Fibroblast of the aortic adventitia (primary cell): Measurements from ENCODE around the gene SMURF2. TPM values are rescaled to one million over a fixed set of nuclear protein-coding genes. Genes with fewer than 3 reads are reported as not detected.
A peak's percentile ranks its signal among the peaks of the same experiment; 100 is the strongest.

Experiments used
- DNase-seq: peaks from one replicate; pipeline ENCODE4 v3.0.0-alpha.2; 2010; ENCODE audit warnings: low read depth
- H3K4me3 ChIP-seq: 2 replicates; pipeline ENCODE4 v1.5.1; 2011; ENCODE audit warnings: low read depth, mild to moderate bottlenecking, control low read depth, low read length, moderate library complexity
- total RNA-seq: library from RNA; depleted of rRNA; stranded (reverse); fragments of >200 nt; gene quantifications from 2 replicates; pipeline ENCODE4 v1.2.3, GENCODE V29; 2012; ENCODE audit warnings: low replicate concordance
- TF ChIP-seq, protein P1 (sequence below): IDR thresholded peaks from 2 replicates; pipeline ENCODE4 v1.5.1; 2011; ENCODE audit warnings: mild to moderate bottlenecking, low read length, control low read depth, inconsistent platforms; ENCODE audit not compliant: insufficient read depth

The SMURF2 gene
- total RNA-seq, 1 donor, result 90.9 TPM

DNA sequence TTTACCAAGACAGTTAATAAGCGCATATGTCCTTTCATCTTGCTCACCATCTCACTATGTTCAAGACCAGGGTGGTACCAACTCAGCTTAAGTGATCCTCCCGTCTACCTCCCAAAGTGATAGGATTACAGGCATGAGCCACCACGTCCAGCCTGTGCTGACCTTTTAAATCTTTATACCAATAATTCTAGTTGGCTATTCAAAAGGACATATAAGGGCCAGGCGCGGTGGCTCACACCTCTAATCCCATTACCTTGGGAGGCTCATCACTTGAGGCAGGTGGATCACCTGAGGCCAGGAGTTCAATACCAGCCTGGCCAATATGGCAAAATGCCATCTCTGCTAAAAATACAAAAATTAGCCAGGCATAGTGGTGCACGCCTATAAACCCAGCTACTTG, 152.9 kb downstream of the SMURF2 start:
- TF ChIP-seq, protein P1, sequence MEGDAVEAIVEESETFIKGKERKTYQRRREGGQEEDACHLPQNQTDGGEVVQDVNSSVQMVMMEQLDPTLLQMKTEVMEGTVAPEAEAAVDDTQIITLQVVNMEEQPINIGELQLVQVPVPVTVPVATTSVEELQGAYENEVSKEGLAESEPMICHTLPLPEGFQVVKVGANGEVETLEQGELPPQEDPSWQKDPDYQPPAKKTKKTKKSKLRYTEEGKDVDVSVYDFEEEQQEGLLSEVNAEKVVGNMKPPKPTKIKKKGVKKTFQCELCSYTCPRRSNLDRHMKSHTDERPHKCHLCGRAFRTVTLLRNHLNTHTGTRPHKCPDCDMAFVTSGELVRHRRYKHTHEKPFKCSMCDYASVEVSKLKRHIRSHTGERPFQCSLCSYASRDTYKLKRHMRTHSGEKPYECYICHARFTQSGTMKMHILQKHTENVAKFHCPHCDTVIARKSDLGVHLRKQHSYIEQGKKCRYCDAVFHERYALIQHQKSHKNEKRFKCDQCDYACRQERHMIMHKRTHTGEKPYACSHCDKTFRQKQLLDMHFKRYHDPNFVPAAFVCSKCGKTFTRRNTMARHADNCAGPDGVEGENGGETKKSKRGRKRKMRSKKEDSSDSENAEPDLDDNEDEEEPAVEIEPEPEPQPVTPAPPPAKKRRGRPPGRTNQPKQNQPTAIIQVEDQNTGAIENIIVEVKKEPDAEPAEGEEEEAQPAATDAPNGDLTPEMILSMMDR, result no peak
- no peak overlapping the region for H3K4me3 ChIP-seq
- no peak for DNase-seq

DNA sequence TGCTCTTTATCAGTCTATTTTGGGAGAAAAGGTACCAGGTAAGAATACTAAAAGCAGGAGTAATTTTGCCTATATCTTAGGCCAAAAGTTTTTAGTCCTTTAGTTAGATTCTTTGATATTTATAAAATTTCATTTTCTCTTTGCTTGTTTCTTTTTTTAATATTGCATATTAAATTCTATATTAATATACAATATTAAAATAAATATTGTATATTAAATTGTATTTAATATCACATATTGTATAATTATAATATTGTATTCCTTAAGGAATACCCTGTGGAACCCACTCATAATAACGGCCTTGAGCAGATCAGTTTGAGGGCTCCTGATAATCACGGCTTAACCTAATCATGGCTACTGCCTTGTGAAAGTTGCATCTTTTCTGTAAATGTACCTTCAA, 153.4 kb downstream of the SMURF2 start:
- peak overlapping the region; percentile 98 for H3K4me3 ChIP-seq
- TF ChIP-seq, protein P1, result no peak
- no peak for DNase-seq

- TF ChIP-seq, protein P1, result peak; percentile 62
- DNase-seq, result peak; percentile 76
- H3K4me3 ChIP-seq, result peak overlapping the region; percentile 98
These were observed 154.7 kb downstream of the SMURF2 start for GRCh38 chr17:64507413-64507782.

GRCh38 chr17:64506576-64507412, 155.3 kb downstream of the SMURF2 start, which contains the start of gene CEP95:
Gene CEP95 (plus strand): TSS chr17:64506977. CDS start chr17:64507098, 121 bp downstream.
- TF ChIP-seq, protein P1, result no peak
- H3K4me3 ChIP-seq, result peak within 1 kb of the TSS; percentile 98
- peak; percentile 99 for DNase-seq

DNA sequence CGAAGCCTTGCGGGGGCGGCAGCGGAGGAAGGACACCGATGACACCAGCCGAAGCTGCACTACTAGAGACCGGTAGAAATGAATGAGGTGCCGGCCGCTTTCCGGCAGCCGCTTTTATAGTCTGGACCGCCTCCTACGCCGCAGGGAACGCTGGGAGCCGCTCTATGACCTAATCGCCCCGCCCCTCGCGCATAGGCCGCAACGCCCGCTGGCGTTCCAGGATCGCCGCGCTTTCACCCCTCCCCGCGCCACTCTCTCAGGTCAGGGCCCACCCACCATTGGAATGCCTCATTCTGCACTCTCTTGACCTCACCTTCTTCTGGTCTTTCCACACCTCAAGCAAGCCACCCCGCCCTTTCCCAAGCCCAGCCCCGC, 155.9 kb downstream of the SMURF2 start, which contains the start of gene DDX5:
Gene DDX5, minus strand, starts transcription at position 89 of the 375 bp plus-strand sequence. CDS start 170 bp downstream, outside the sequence.
- TF ChIP-seq, protein P1, result no peak
- DNase-seq, result peak; percentile 96
- peak within 1 kb of the TSS; percentile 98 for H3K4me3 ChIP-seq

- TF ChIP-seq, protein P1, result no peak
- H3K4me3 ChIP-seq, result peak overlapping the region; percentile 98
- DNase-seq, result peak; percentile 90
These were observed 156.5 kb downstream of the SMURF2 start for GRCh38 chr17:64505340-64506200.
